Measurements from ENCODE around the gene CDK5RAP1. TPM values are rescaled to one million over a fixed set of nuclear protein-coding genes. Genes with fewer than 3 reads are reported as not detected.

Gene CDK5RAP1
- total RNA-seq, 4 donors from 2014 or later: 22.3 to 33.3 (median 25.4) TPM

DNA sequence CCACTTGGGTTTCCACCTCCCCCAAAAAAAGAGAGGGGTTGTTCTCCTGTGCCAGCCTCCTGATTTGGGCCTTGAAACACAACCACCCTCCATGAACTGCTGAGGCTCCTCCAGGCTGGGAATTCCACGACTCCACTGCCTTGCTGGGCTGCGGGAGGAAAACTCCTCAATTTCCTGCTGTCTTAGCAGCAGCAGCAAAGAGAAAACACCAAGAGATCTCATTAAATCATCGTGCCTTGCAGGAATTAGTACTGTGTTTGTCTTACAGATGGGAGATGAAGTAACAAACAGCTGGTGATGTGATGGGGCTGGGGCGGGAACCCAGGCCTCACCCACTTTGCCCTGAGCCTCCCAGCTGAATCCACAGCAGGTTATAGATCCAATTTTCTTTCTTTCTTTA, 89.3 kb downstream of the CDK5RAP1 start:
- intact Hi-C loops (cut with DNase I; ENCODE audit: low total_unique reads): no loop called here
- TF ChIP-seq, protein P1, sequence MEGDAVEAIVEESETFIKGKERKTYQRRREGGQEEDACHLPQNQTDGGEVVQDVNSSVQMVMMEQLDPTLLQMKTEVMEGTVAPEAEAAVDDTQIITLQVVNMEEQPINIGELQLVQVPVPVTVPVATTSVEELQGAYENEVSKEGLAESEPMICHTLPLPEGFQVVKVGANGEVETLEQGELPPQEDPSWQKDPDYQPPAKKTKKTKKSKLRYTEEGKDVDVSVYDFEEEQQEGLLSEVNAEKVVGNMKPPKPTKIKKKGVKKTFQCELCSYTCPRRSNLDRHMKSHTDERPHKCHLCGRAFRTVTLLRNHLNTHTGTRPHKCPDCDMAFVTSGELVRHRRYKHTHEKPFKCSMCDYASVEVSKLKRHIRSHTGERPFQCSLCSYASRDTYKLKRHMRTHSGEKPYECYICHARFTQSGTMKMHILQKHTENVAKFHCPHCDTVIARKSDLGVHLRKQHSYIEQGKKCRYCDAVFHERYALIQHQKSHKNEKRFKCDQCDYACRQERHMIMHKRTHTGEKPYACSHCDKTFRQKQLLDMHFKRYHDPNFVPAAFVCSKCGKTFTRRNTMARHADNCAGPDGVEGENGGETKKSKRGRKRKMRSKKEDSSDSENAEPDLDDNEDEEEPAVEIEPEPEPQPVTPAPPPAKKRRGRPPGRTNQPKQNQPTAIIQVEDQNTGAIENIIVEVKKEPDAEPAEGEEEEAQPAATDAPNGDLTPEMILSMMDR (IDR thresholded peaks at IDR 0.05): no peak
- TF ChIP-seq POLR2A (IDR thresholded peaks at IDR 0.05): no peak
- no peak for DNase-seq (ENCODE audit: low spot score in 2 of 2)
- no peak overlapping the region for H3K4me3 ChIP-seq (ENCODE audit: low read depth, poor library complexity, severe bottlenecking)
- 57 to 58% methylated on average over 4 of the region's 4 CpGs for whole genome bisulfite sequencing, 2 donors

DNA sequence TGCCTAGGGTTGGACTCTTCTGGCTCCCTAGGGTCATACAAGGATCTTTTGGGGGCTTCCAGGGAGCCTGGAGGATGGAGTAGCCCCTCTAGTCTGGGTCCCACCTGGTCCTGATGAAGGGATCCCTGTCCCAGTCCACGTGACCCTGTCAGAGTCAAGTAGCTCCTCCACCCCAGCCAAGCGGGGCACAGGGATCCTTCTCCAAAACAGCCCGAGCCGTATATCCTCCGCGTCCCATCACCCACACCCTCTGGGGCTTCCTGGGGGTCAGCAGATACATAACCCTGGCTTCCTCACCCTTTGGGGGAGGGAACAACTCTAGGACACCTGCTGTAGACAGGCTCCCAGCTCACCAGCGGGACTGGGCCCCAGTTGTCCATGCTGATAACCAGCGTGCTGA, 90.3 kb downstream of the CDK5RAP1 start:
- 87 to 89% methylated on average over 8 of the region's 8 CpGs for WGBS, 2 donors
- H3K4me3 ChIP-seq (ENCODE audit: low read depth, poor library complexity, severe bottlenecking): no peak overlapping the region
- DNase-seq (ENCODE audit: low spot score in 2 of 2): no peak
- no peak for TF ChIP-seq POLR2A (IDR thresholded peaks at IDR 0.05)
- TF ChIP-seq, protein P1 (IDR thresholded peaks at IDR 0.05): no peak
- intact Hi-C loops (cut with DNase I; ENCODE audit: low total_unique reads): no loop called here

DNA sequence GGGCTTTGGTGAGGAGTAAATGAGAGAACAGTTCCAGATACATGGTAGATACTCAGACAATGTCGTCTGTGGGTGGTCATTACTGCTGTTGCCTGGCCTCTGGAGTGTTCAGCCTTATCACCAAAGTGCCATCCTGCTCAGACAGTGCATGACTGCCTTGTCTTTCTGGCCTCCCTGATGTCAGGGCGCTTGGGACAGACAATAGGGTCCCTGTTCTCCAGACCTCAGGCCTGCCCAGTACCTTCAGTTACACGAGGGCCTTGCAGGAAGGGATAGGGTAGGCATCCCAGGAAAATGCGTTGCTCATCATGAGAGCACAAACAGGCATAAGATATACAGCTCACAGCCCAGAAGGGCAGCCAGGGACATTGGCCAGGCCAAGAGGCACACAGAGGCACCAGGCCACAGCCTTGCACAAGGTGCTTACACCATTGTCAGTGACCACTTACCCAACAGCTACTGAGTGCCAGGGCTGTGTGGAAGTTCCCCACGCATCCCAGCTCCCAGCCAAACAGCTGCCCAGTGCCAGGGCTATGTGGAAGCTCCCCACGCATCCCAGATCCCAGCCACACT, 90.9 kb downstream of the CDK5RAP1 start:
- WGBS, 2 donors: 77 to 91% methylated on average over 5 to 6 of the region's 6 CpGs
- TF ChIP-seq, protein P1 (IDR thresholded peaks at IDR 0.05): no peak
- TF ChIP-seq POLR2A (IDR thresholded peaks at IDR 0.05): no peak
- DNase-seq (ENCODE audit: low spot score in 2 of 2): no peak
- intact Hi-C loops (cut with DNase I; ENCODE audit: low total_unique reads): no loop called here
- H3K4me3 ChIP-seq (ENCODE audit: low read depth, poor library complexity, severe bottlenecking): no peak overlapping the region

DNA sequence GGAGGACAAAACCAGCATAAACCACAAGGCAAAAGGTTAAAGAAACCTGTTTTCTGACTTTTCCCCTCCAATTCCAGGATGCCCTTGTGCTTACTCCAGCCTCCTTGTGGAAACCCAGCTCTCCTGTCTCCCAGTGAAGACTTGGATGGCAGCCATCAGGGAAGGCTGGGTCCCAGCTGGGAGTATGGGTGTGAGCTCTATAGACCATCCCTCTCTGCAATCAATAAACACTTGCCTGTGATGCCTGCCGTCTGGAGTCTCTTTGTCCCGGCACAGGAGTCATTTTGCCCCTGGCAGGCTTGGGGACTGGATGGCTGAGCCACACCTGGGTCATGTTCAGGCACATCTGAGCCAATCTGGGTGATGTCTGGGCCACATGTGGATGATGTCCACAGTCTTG, 91.7 kb downstream of the CDK5RAP1 start:
- intact Hi-C loops (cut with DNase I; ENCODE audit: low total_unique reads): no loop called here
- no peak overlapping the region for H3K4me3 ChIP-seq (ENCODE audit: low read depth, poor library complexity, severe bottlenecking)
- TF ChIP-seq, protein P1 (IDR thresholded peaks at IDR 0.05): no peak
- no peak for TF ChIP-seq POLR2A (IDR thresholded peaks at IDR 0.05)
- no peak for DNase-seq (ENCODE audit: low spot score in 2 of 2)
- 0 to 7% methylated on average over 1 to 2 of the region's 2 CpGs for WGBS, 2 donors

Other genes starting within 250 kb of the CDK5RAP1 start
- gene BPIFA2, start 233.4 kb downstream of the CDK5RAP1 start, total RNA-seq: not detected
- gene BPIFA3, start 184.2 kb downstream of the CDK5RAP1 start, total RNA-seq: not detected
- gene BPIFA1, start 165.5 kb downstream of the CDK5RAP1 start, total RNA-seq: not detected
- not detected for gene BPIFB1, start 118.3 kb downstream of the CDK5RAP1 start, total RNA-seq
- gene SNTA1, start 42.2 kb upstream of the CDK5RAP1 start, total RNA-seq: 10 to 100 TPM; 13.0 to 22.6 (median 17.8) TPM
- gene CBFA2T2, start 88.6 kb upstream of the CDK5RAP1 start, total RNA-seq: 10 to 100 TPM; 17.2 to 24.6 (median 21.7) TPM